ENCODE measurements around the gene IDI1.
"Not testable (repeated sequence)": the region's sequence is repeated elsewhere in the genome, so short reads cannot be mapped to it uniquely, and the experiment has no call there.

Gene IDI1

GRCh38 chr10:1063232-1063865 lies 14.4 kb upstream of the IDI1 start:
- DNase-seq, result no peak

GRCh38 chr10:1061930-1062774 lies 13.2 kb upstream of the IDI1 start:
- no peak for DNase-seq

GRCh38 chr10:1059902-1060301 lies 11.0 kb upstream of the IDI1 start:
- no peak for DNase-seq

- no peak for DNase-seq
Measured at GRCh38 chr10:1058017-1058416, 9.1 kb upstream of the IDI1 start.

DNA sequence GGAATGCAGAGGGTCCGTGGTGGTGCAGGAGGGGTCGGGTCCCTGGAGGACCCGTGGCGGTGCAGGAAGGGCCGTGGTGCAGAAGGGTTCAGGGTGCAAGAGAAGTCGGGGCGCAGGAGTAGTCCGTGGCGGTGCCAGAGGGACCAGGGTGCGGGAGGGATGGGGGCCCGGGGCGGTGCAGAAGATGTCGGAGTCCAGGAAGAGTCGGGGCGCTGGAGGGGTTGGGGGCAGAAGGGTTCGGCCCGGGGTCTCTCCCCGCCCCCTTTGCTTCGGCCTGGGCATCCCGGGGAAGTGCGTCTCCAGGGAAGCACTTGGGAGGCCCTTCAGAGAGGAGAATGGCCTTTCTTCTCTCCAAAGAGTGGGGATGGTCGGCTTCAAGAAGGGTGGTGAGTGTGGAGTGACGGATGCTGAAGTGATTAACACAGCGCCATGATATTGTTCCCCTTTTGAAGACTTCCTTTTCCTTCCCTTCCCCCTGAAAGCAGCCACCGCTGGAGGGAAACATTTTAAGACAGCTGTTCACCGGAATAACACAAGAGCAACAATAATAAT lies 8.3 kb upstream of the IDI1 start:
- no peak for DNase-seq

DNA sequence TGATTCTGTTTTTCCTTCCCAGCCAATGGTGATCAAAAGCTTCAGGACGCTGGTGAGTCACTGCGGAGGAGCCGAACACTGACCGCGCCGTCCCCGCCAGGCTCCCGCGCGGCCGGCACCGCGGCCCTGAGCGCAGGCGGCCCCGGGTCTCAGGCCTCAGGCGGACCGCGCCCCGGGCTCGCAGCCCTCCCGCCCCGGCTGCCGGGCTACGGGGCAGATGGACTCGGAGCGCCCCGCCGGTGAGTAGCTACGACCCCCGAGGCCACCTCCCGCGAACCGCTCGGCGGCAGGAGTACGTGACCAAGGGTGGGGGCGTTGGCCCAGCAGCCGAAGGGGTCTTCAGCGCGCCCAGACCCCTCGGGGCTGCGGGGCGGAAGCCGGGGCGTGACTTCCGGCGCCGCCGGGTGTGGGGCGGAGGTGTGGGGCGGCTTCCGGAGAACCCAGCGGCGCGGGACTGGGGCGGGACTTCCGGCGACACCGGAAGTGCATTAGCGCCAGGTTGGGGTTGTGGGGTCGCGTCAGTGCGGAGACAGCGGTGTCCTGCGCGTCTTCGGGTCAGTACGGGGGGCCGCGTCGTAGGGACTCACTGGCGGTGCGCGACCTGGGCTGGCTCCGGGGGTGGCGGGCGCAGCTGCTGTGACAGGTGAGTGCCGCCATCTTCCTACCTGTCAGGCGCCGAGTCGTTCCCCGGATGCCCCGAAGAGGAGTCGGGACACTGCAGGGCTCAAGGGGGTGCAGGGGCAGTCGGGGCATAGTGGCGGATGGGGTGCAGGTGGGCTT lies 7.6 kb upstream of the IDI1 start, which contains the start of gene WDR37:
Gene WDR37, plus strand, starts transcription at position 60 of the 780 bp plus-strand sequence. CDS start 15,771 bp downstream, outside the sequence.
- DNase-seq, result peak; percentile 90

- no peak for DNase-seq
Measured at GRCh38 chr10:1054684-1055083, 5.8 kb upstream of the IDI1 start.

DNA sequence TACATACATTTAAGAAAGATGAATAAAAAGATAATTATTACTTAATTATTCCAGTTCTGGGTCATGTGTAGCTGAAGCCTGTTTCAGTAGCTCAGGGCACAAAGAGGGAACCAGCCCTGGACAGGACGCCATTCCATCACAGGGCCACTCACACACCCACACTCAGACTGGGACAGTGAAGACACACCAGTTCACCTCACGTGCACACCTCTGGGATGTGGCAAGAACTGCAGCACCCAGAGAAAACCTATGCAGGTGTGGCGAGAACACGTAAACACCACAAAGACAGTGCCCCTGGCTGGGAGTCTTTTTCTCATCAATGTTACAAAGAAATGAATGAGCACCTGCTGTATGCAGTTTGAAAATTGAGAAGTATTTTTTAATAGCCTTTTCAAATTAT lies 1.6 kb upstream of the IDI1 start:
- peak; percentile 80 for DNase-seq

GRCh38 chr10:1050145-1050544 lies 1.2 kb upstream of the IDI1 start:
- DNase-seq, result no peak

GRCh38 chr10:1049425-1049958 lies 573 bp upstream of the IDI1 start:
- no peak for DNase-seq

DNA sequence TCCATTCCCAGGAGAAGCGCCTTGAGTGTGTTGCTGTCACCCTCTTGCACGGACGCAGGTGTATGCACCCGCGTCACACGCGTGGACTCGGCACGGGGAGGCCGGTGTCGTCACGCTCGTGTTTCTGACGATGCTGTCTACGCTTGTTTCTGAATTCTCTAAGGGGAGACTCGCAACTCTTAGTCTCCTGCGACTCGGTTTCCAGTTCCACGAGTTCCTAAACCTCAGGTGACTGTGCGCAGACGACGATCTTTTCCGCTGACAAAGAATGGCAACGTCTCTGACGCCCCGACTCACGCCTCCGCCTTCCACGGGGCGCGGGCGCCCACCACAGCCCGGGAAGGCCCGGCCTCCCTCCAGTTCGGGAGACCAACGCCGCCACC lies 579 bp downstream of the IDI1 start:
- DNase-seq, result no peak

DNA sequence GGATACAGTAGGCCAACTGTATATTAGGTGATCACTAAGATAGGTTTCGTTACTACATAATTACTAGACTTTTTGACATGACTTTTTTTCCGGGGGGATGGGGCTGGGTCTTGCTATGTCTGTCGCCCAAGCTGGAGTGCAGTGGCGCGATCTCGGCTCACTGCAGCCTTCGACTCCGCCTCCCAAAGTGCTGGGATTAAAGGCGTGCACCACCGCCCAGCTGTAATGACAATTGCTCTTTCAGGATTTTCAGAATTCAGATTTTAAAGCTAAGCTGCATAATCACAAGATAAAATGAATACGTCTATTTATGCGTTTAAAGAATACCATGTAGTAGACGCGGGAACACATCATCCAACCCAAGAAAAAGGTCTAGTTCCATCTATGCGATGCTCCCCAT lies 982 bp downstream of the IDI1 start:
- no peak for DNase-seq

- no peak for DNase-seq
Measured at GRCh38 chr10:1045415-1045814, 3.5 kb downstream of the IDI1 start.

DNA sequence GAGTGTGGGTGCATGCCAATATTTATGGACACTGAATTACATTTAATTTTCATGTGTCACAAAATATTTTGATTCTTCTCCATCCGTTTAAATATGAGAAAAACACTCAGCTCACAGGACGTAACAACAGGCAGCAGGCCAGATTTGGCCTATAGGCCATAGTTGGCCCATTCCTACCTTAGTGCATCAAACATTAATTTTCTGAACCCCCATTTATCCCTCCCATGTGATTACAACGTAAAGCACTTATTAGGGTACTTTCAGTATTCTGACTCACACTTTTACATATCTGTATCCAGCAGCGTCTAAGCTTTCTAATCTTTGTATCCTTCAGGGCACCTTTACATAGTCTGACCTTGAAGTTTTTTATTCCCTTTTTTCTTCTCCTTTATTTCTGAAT lies 4.0 kb downstream of the IDI1 start:
- DNase-seq, result no peak

- no peak for DNase-seq
Measured at GRCh38 chr10:1044146-1044545, 4.8 kb downstream of the IDI1 start.

DNA sequence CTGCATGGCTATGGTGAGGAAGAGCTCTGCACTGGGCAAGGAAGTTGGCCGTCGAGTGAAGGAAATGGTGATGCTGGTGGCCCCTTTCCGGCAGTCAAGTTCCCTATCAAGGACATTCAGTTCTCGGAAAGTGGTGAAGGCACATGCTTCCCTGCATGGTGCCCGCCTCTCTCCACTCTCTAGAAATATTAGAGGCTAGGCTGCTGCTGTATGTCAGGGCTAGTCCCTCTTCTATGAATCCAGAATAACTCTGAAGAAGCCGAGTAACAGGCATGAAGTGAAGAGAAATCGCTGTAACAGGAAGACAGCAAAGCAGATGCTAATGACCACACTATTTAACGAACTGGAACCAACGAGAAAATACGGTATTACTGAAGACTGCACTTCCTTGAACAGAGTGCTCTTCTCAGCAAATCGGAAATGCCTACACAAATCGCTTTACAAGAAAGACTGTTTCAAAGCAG lies 5.4 kb downstream of the IDI1 start:
- no peak for DNase-seq

- DNase-seq, result no peak
Measured at GRCh38 chr10:1041514-1041913, 7.4 kb downstream of the IDI1 start.

- DNase-seq, result no peak
Measured at GRCh38 chr10:1040133-1040532, 8.8 kb downstream of the IDI1 start.

- not testable (repeated sequence) for DNase-seq
Measured at GRCh38 chr10:1038769-1039168, 10.2 kb downstream of the IDI1 start.

GRCh38 chr10:1037098-1037497 lies 11.8 kb downstream of the IDI1 start:
- DNase-seq, result no peak

GRCh38 chr10:1036341-1036791 lies 12.6 kb downstream of the IDI1 start:
- DNase-seq, result no peak

- no peak for DNase-seq
Measured at GRCh38 chr10:1035201-1035600, 13.7 kb downstream of the IDI1 start.

DNA sequence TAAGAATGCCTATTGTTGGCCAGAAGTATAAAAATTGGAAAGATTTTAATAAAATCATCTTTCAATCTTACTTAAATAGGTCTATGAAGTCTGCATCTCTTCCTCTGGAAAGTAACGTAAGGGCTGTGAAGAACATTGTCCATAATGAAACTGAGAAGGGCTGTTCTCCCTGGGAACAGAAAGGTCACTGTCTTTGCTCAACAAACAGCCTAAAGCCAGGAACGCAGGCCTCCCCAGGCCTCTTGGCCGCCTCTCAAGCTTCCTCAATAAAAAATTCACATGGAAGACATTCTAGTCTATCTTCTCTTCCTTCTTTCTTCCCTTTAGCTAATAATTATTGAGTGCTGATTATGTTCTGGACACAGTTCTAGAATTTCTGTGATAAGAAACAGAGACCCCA lies 14.2 kb downstream of the IDI1 start:
- no peak for DNase-seq

Measured in islet precursor cell (in vitro differentiated cells).